Cardiac muscle cell (in vitro differentiated cells and primary cell): ENCODE results near the gene TNFRSF8. TPM values are rescaled to one million over a fixed set of nuclear protein-coding genes. Genes with fewer than 3 reads are reported as not detected.

Experiments used
- DNase-seq, 2 donors: peaks; one replicate each; pipeline versions ENCODE4 v3.0.0 to v3.0.0-alpha.2; 2010 to 2017; ENCODE audit warnings: low read depth in 1 of 2, low spot score in 1 of 2
- H3K27ac ChIP-seq: fragments of 200-600 bp; sonication (generic); 2 replicates; pipeline ENCODE4 v1.5.1; 2016
- H3K27me3 ChIP-seq: fragments of 200-600 bp; sonication (generic); 2 replicates; pipeline ENCODE4 v1.6.0; 2016; ENCODE audit warnings: control low read depth
- H3K36me3 ChIP-seq: fragments of 200-600 bp; sonication (generic); 2 replicates; pipeline ENCODE4 v1.5.1; 2016; ENCODE audit warnings: control low read depth
- H3K4me1 ChIP-seq: fragments of 200-600 bp; sonication (generic); 2 replicates; pipeline ENCODE4 v1.8.1; 2017; ENCODE audit warnings: low read depth, mild to moderate bottlenecking, mixed run types
- H3K4me3 ChIP-seq: fragments of 200-600 bp; sonication (generic); 2 replicates; pipeline ENCODE4 v1.5.1; 2016; ENCODE audit warnings: mild to moderate bottlenecking
- H3K9me3 ChIP-seq: fragments of 200-600 bp; sonication (generic); 2 replicates; pipeline ENCODE4 v1.5.1; 2017; ENCODE audit warnings: low read depth, mild to moderate bottlenecking, control low read depth
- CTCF ChIP-seq: IDR thresholded peaks from 2 replicates; pipeline ENCODE4 v1.5.1; 2012; ENCODE audit warnings: low read depth, mild to moderate bottlenecking, low read length
- polyA plus RNA-seq: library from polyadenylated mRNA; unstranded; fragments of >200 nt; fragmentation: Nextera tagmentation; extraction: Ambion mirVana; gene quantifications from 2 replicates; pipeline ENCODE4 v1.2.1, GENCODE V29; 2016
- total RNA-seq: library from RNA; depleted of rRNA; stranded (reverse); fragments of >200 nt; gene quantifications from 2 replicates; pipeline ENCODE4 v1.2.3, GENCODE V29; 2016

The TNFRSF8 gene
- total RNA-seq (0.06 TPM in 1 of 2 replicates, not detected in the other), polyA plus RNA-seq (0.11 TPM in 1 of 2 replicates, not detected in the other)

- no peaks in the 10 kb centered on the region for H3K9me3 ChIP-seq
- peaks cover 60% of the 10 kb centered on the region for H3K27me3 ChIP-seq
- peaks cover 7% of the 10 kb centered on the region for H3K4me1 ChIP-seq
- peak within 1 kb of the TSS; percentile 13 for H3K4me3 ChIP-seq
- H3K36me3 ChIP-seq, result no peaks in the 10 kb centered on the region
- no peak for TF ChIP-seq CTCF
- no peak within 1 kb of the TSS for H3K27ac ChIP-seq
- peak; percentile 17 to 49 for DNase-seq
These were observed at the start of gene TNFRSF8 for GRCh38 chr1:12063141-12064072. Gene TNFRSF8, plus strand, starts transcription at chr1:12063303. Its CDS starts 296 bp downstream, at chr1:12063599.

DNA sequence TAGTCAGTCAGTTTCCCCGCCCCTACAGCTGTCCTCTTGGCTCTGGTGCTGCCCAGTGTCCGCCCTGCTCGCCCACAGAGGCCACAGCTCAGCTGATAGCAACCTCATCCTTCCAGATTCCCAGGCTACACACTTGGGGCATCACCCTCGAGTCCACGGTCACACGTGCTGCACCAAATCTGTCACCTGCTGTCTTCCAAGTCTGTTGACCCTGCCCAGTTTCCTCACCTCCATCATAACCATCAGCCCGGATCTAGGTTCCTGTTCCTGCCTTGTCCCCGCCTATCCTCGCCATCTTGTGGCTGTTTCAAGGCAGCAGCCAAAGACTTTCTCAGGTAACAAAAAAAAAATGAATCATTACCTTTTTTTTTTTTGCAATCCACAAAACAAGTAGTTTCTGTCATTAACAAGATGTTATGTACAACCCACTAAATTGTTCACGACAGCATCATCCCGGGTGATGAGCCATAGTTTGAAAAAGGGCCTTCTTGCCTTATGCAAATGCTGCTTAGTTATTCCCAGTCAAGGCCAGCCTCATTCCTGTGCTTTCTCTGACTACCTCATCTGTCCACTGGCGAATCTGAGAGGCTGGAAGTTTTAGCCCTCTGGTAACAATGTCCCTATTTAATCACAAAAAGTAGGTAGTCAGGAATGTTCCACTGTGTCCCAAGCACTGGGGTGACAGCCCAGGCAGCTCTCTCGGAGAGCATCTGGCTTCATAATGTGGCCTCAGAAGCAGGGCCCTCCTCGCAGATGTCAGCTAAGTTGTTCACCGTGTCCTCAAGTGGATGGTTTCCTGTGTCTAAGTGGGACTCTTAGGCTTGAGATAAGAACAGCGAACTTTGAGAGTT is 48.7 kb upstream of the TNFRSF8 start:
- peak; percentile 24 for TF ChIP-seq CTCF

GRCh38 chr1:12015001-12015491 is 48.1 kb upstream of the TNFRSF8 start:
- no peak overlapping the region for H3K4me3 ChIP-seq
- H3K27ac ChIP-seq, result peak overlapping the region; percentile 56
- no peak for TF ChIP-seq CTCF
- no peaks in the 10 kb centered on the region for H3K9me3 ChIP-seq
- peaks cover 25% of the 10 kb centered on the region for H3K36me3 ChIP-seq
- H3K4me1 ChIP-seq, result peaks cover 10% of the 10 kb centered on the region
- DNase-seq, result no peak
- H3K27me3 ChIP-seq, result no peaks in the 10 kb centered on the region

More for the DNA sequence above, 48.7 kb upstream of the TNFRSF8 start:
- no peaks in the 10 kb centered on the region for H3K9me3 ChIP-seq
- peaks cover 10% of the 10 kb centered on the region for H3K4me1 ChIP-seq
- DNase-seq, result peak; percentile 24 to 92
- no peaks in the 10 kb centered on the region for H3K27me3 ChIP-seq
- H3K27ac ChIP-seq, result peak overlapping the region; percentile 56
- peaks cover 32% of the 10 kb centered on the region for H3K36me3 ChIP-seq
- H3K4me3 ChIP-seq, result no peak overlapping the region

DNA sequence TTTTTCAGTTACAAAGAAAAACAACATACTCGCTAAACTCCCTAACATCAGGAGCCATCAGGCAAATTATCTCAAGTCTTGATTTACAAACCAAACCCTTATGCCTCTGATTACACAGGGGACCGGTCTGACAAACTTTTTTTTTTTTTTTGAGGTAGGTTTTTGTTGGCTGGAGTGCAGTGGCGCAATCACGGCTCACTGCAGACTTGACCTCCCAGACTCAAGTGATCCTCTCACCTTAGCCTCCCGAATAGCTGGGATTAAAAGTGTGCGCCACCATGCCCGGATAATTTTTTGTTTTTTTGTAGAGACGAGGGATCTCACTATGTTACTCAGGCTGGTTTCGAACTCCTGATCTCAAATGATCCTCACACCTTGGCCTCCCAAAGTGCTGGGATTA is 47.6 kb upstream of the TNFRSF8 start:
- H3K27ac ChIP-seq, result no peak overlapping the region
- no peak for DNase-seq
- no peak for TF ChIP-seq CTCF

GRCh38 chr1:12016182-12016581 is 46.9 kb upstream of the TNFRSF8 start:
- TF ChIP-seq CTCF, result no peak
- no peak for DNase-seq
- no peaks in the 10 kb centered on the region for H3K9me3 ChIP-seq
- H3K27me3 ChIP-seq, result no peaks in the 10 kb centered on the region
- no peak overlapping the region for H3K27ac ChIP-seq
- peaks cover 14% of the 10 kb centered on the region for H3K36me3 ChIP-seq
- H3K4me1 ChIP-seq, result peaks cover 10% of the 10 kb centered on the region
- no peak overlapping the region for H3K4me3 ChIP-seq

More for the DNA sequence above, 47.6 kb upstream of the TNFRSF8 start:
- Histone ChIP-seq H3K9me3 (no peaks in the 10 kb centered on the region), H3K4me3 (no peak overlapping the region), H3K4me1 (peaks cover 10% of the 10 kb centered on the region), H3K36me3 (peaks cover 21% of the 10 kb centered on the region), H3K27me3 (no peaks in the 10 kb centered on the region)
